KOPT-K1 (cell line): ENCODE results near the gene CPT1A.

ENCODE experiments used
- H3K27ac ChIP-seq: fragments of 200-600 bp; sonication (generic); 2 replicates; pipeline ENCODE4 v1.5.1; 2016; ENCODE audit warnings: antibody characterized with exemption, mild to moderate bottlenecking, low read depth, low read length; ENCODE audit not compliant: poor library complexity, severe bottlenecking
- H3K36me3 ChIP-seq: fragments of 200-600 bp; sonication (generic); 2 replicates; pipeline ENCODE4 v1.5.1; 2017; ENCODE audit warnings: antibody characterized with exemption, mild to moderate bottlenecking, low read length, moderate library complexity; ENCODE audit not compliant: insufficient read depth
- H3K9me3 ChIP-seq: fragments of 200-600 bp; sonication (generic); 2 replicates; pipeline ENCODE4 v1.5.1; 2017; ENCODE audit warnings: antibody characterized with exemption, low read length, mild to moderate bottlenecking; ENCODE audit not compliant: insufficient read depth, poor library complexity, severe bottlenecking

CPT1A gene

GRCh38 chr11:68714060-68714856 is 127.5 kb downstream of the CPT1A start:
- H3K9me3 ChIP-seq = peaks cover 4% of the 10 kb centered on the region
- H3K27ac ChIP-seq = no peak overlapping the region
- no peaks in the 10 kb centered on the region for H3K36me3 ChIP-seq

- no peaks in the 10 kb centered on the region for H3K36me3 ChIP-seq
- no peak overlapping the region for H3K27ac ChIP-seq
- no peaks in the 10 kb centered on the region for H3K9me3 ChIP-seq
Measured at GRCh38 chr11:68711114-68711513, 130.6 kb downstream of the CPT1A start.

- H3K9me3 ChIP-seq = no peaks in the 10 kb centered on the region
- no peak overlapping the region for H3K27ac ChIP-seq
- H3K36me3 ChIP-seq = no peaks in the 10 kb centered on the region
Measured at GRCh38 chr11:68710409-68710808, 131.3 kb downstream of the CPT1A start.

GRCh38 chr11:68709062-68709461 is 132.7 kb downstream of the CPT1A start:
- no peaks in the 10 kb centered on the region for H3K9me3 ChIP-seq
- no peaks in the 10 kb centered on the region for H3K36me3 ChIP-seq
- H3K27ac ChIP-seq = no peak overlapping the region

- H3K36me3 ChIP-seq = no peaks in the 10 kb centered on the region
- H3K9me3 ChIP-seq = no peaks in the 10 kb centered on the region
- no peak overlapping the region for H3K27ac ChIP-seq
Measured at GRCh38 chr11:68707527-68707926, 134.2 kb downstream of the CPT1A start.

- Histone ChIP-seq H3K9me3 (no peaks in the 10 kb centered on the region), H3K36me3 (no peaks in the 10 kb centered on the region), H3K27ac (no peak overlapping the region)
Measured at GRCh38 chr11:68704887-68705286, 136.8 kb downstream of the CPT1A start.
